CD14-positive monocyte (primary cell): ENCODE data around the gene SLC19A3. TPM values are rescaled to one million over a fixed set of nuclear protein-coding genes. Genes with fewer than 3 reads are reported as not detected.

Experiments used
- DNase-seq, 3 donors: peaks; one replicate each; pipeline ENCODE4 v3.0.0-alpha.2; 2011 to 2022
- H2AFZ ChIP-seq: 2 replicates; pipeline ENCODE4 v1.6.0; 2012; ENCODE audit warnings: mild to moderate bottlenecking, low read depth, low read length, inconsistent platforms; ENCODE audit not compliant: insufficient read depth, poor library complexity, severe bottlenecking
- H3K27ac ChIP-seq, 2 donors: 1 replicate in 1 of 2; 2 replicates in 1 of 2; pipeline ENCODE4 v1.5.1; 2012 to 2013; ENCODE audit warnings: low read length in 2 of 2, control low read depth in 1 of 2, inconsistent platforms in 1 of 2, low read depth in 1 of 2, mild to moderate bottlenecking in 1 of 2
- H3K27me3 ChIP-seq, 2 donors: one replicate each; pipeline versions ENCODE4 v1.6.0 to v1.6.1; 2011 to 2013; ENCODE audit warnings: low read length in 2 of 2; ENCODE audit not compliant: control insufficient read depth in 2 of 2, insufficient read depth in 2 of 2
- H3K36me3 ChIP-seq, 2 donors: replicated peaks in 1 of 2; 1 replicate in 1 of 2; 2 replicates in 1 of 2; pipeline versions ENCODE4 v1.5.1 to v1.6.1; 2012 to 2013; ENCODE audit warnings: low read length in 2 of 2, control low read depth in 1 of 2, inconsistent platforms in 1 of 2, mild to moderate bottlenecking in 1 of 2; ENCODE audit not compliant: insufficient read depth in 2 of 2, control insufficient read depth in 1 of 2
- H3K4me1 ChIP-seq, 2 donors: 1 replicate in 1 of 2; 2 replicates in 1 of 2; pipeline versions ENCODE4 v1.5.1 to v1.6.1; 2012 to 2013; ENCODE audit warnings: low read length in 2 of 2, control low read depth in 1 of 2, inconsistent platforms in 1 of 2, mild to moderate bottlenecking in 1 of 2, moderate library complexity in 1 of 2; ENCODE audit not compliant: insufficient read depth in 2 of 2, control insufficient read depth in 1 of 2
- H3K4me2 ChIP-seq: replicated peaks from 2 replicates; pipeline ENCODE3; 2012; ENCODE audit warnings: low read length, moderate library complexity, mild to moderate bottlenecking; ENCODE audit not compliant: poor library complexity, severe bottlenecking; ENCODE audit errors: extremely low read depth
- H3K4me3 ChIP-seq, 3 experiments: fragments of 200-600 bp in 1 of 3; sonication (generic) in 1 of 3; replicated peaks in 1 of 3; 1 replicate in 2 of 3; 2 replicates in 1 of 3; pipeline ENCODE4 v1.5.1; 2011 to 2013; ENCODE audit warnings: low read length in 3 of 3, mild to moderate bottlenecking in 3 of 3, control low read depth in 2 of 3, low read depth in 2 of 3, inconsistent platforms in 1 of 3, moderate library complexity in 1 of 3
- H3K79me2 ChIP-seq: 2 replicates; pipeline ENCODE4 v1.6.0; 2012; ENCODE audit warnings: mild to moderate bottlenecking, control low read depth, inconsistent platforms, low read length, moderate library complexity; ENCODE audit not compliant: insufficient read depth
- H3K9ac ChIP-seq: 2 replicates; pipeline ENCODE4 v1.6.0; 2017; ENCODE audit warnings: low read length, mild to moderate bottlenecking; ENCODE audit not compliant: insufficient read depth, poor library complexity, severe bottlenecking
- H3K9me3 ChIP-seq, 2 donors: replicated peaks in 1 of 2; 1 replicate in 1 of 2; 2 replicates in 1 of 2; pipeline versions ENCODE4 v1.5.1 to v1.6.1; 2012 to 2013; ENCODE audit warnings: low read length in 2 of 2, control low read depth in 1 of 2; ENCODE audit not compliant: control insufficient read depth in 1 of 2, insufficient read depth in 1 of 2
- H4K20me1 ChIP-seq: 2 replicates; pipeline ENCODE4 v1.6.0; 2012; ENCODE audit warnings: mild to moderate bottlenecking, low read length, control low read depth, moderate library complexity; ENCODE audit not compliant: insufficient read depth
- H3K27ac Mint-ChIP-seq, 7 donors: one replicate each; pipeline ENCODE4 v1.8.0; 2020; ENCODE audit warnings: mild to moderate bottlenecking in 7 of 7, mixed read lengths in 7 of 7, moderate library complexity in 6 of 7, inconsistent platforms in 2 of 7
- H3K27me3 Mint-ChIP-seq, 3 donors: one replicate each; pipeline ENCODE4 v1.8.0; 2021 to 2022; ENCODE audit warnings: low read depth in 3 of 3, mild to moderate bottlenecking in 3 of 3, mixed read lengths in 3 of 3, moderate library complexity in 3 of 3, inconsistent platforms in 1 of 3
- H3K36me3 Mint-ChIP-seq, 2 donors: one replicate each; pipeline ENCODE4 v1.8.0; 2020; ENCODE audit warnings: mixed read lengths in 2 of 2, inconsistent platforms in 1 of 2, mild to moderate bottlenecking in 1 of 2
- H3K4me1 Mint-ChIP-seq: one replicate; pipeline ENCODE4 v1.8.0; 2020; ENCODE audit warnings: mild to moderate bottlenecking, mixed read lengths
- H3K4me3 Mint-ChIP-seq, 2 donors: one replicate each; pipeline ENCODE4 v1.8.0; 2020; ENCODE audit warnings: mild to moderate bottlenecking in 2 of 2, mixed read lengths in 2 of 2, moderate library complexity in 1 of 2
- H3K9me3 Mint-ChIP-seq, 7 donors: one replicate each; pipeline ENCODE4 v1.8.0; 2020 to 2022; ENCODE audit warnings: mixed read lengths in 7 of 7, mild to moderate bottlenecking in 6 of 7, moderate library complexity in 6 of 7, inconsistent platforms in 2 of 7
- CTCF ChIP-seq: fragments of 200-600 bp; IDR thresholded peaks from one replicate; pipeline ENCODE4 v1.8.0; 2022; ENCODE audit warnings: antibody characterized with exemption, mild to moderate bottlenecking
- WGBS: methylation state at CpG from one replicate; pipeline ENCODE4 v1.1.5; 2013; ENCODE audit warnings: missing lambda C conversion rate; ENCODE audit not compliant: insufficient coverage; 5-methylcytosine and 5-hydroxymethylcytosine counted together
- intact Hi-C, 2 donors: fragments of 100-400 bp; cut with micrococcal nuclease; formaldehyde crosslinking; loops; one replicate each; pipeline versions ENCODE4 v1.15.0 to v1.15.1; 2023
- polyA plus RNA-seq, 3 donors: library from polyadenylated mRNA; depleted of rRNA in 1 of 3; unstranded in 2 of 3; stranded (reverse) in 1 of 3; fragments of 300-500 nt in 2 of 3; fragments of >200 nt in 1 of 3; fragmentation: Illumina TruSeq in 2 of 3; gene quantifications; 1 replicate in 2 of 3; 2 replicates in 1 of 3; pipeline ENCODE4 v1.2.3, GENCODE V29; 2012 to 2021
- small RNA-seq: library from RNA; depleted of rRNA; stranded (forward); fragments of <200 nt; gene quantifications from one replicate; pipeline ENCODE3, GENCODE V24; 2012; ENCODE audit warnings: low read depth; ENCODE audit not compliant: insufficient read length

Gene SLC19A3
- polyA plus RNA-seq, 3 donors, result not detected

GRCh38 chr2:227642656-227643055 lies 75.2 kb downstream of the SLC19A3 start:
- H3K36me3 Mint-ChIP-seq, result no peaks in the 10 kb centered on the region
- H3K4me3 Mint-ChIP-seq, result no peak overlapping the region
- no peaks in the 10 kb centered on the region for H3K9me3 Mint-ChIP-seq
- no peaks in the 10 kb centered on the region for H3K79me2 ChIP-seq
- H3K4me1 ChIP-seq, result no peaks in the 10 kb centered on the region
- 0% methylated on average over 1 of the region's 2 CpGs for WGBS
- no peak overlapping the region for H3K4me2 ChIP-seq
- no peaks in the 10 kb centered on the region for H4K20me1 ChIP-seq
- H3K27me3 Mint-ChIP-seq, result peaks cover 5 to 11% (median 8%) of the 10 kb centered on the region in 3 donors
- H3K27me3 ChIP-seq, result no peaks in the 10 kb centered on the region
- no peak overlapping the region for H3K9ac ChIP-seq
- no peak overlapping the region for H3K4me3 ChIP-seq
- no peak for DNase-seq
- no peak overlapping the region for H3K27ac Mint-ChIP-seq
- no peak overlapping the region for H3K27ac ChIP-seq
- no peaks in the 10 kb centered on the region for H3K9me3 ChIP-seq
- intact Hi-C loops, result no loop called here
- no peaks in the 10 kb centered on the region for H3K36me3 ChIP-seq
- no peak overlapping the region for H2AFZ ChIP-seq
- no peak for TF ChIP-seq CTCF
- H3K4me1 Mint-ChIP-seq, result no peaks in the 10 kb centered on the region

GRCh38 chr2:227634201-227634600 lies 83.6 kb downstream of the SLC19A3 start:
- intact Hi-C loops, result no loop called here
- H3K36me3 Mint-ChIP-seq, result no peaks in the 10 kb centered on the region
- Histone ChIP-seq H2AFZ (no peak overlapping the region), H4K20me1 (no peaks in the 10 kb centered on the region), H3K4me2 (no peak overlapping the region), H3K36me3 (no peaks in the 10 kb centered on the region), H3K9me3 (no peaks in the 10 kb centered on the region), H3K4me1 (no peaks in the 10 kb centered on the region), H3K9ac (no peak overlapping the region), H3K79me2 (no peaks in the 10 kb centered on the region), H3K4me3 (no peak overlapping the region), H3K27ac (no peak overlapping the region), H3K27me3 (peaks cover 3 to 5% of the 10 kb centered on the region in 2 donors)
- H3K27ac Mint-ChIP-seq, result no peak overlapping the region
- no peaks in the 10 kb centered on the region for H3K4me1 Mint-ChIP-seq
- H3K9me3 Mint-ChIP-seq, result no peaks in the 10 kb centered on the region
- DNase-seq, result no peak
- H3K4me3 Mint-ChIP-seq, result no peak overlapping the region
- H3K27me3 Mint-ChIP-seq, result peaks cover 4 to 15% (median 6%) of the 10 kb centered on the region in 3 donors
- WGBS, result 60% methylated on average over 2 of the region's 3 CpGs
- TF ChIP-seq CTCF, result no peak

Small RNA genes within 50 kb of the gene (small RNA-seq; reads per million reads assigned to genes)
- not detected for gene RNA5SP121

Other genes with a start within 250 kb of the SLC19A3 start
- gene AGFG1, start 245.9 kb downstream of the SLC19A3 start, polyA plus RNA-seq, result 10 to 100 TPM; 17.3 to 76.1 (median 56.9) TPM
- gene SCYGR2, start 119.1 kb downstream of the SLC19A3 start, polyA plus RNA-seq, result not detected
- gene SCYGR3, start 103.2 kb downstream of the SLC19A3 start, polyA plus RNA-seq, result not detected
- gene SCYGR4, start 100.5 kb downstream of the SLC19A3 start, polyA plus RNA-seq, result not detected
- gene SCYGR5, start 51.2 kb downstream of the SLC19A3 start, polyA plus RNA-seq, result not detected
- gene SCYGR6, start 6.7 kb upstream of the SLC19A3 start, polyA plus RNA-seq, result not detected
- not detected for gene SCYGR7, start 10.3 kb upstream of the SLC19A3 start, polyA plus RNA-seq
- gene SCYGR8, start 27.9 kb upstream of the SLC19A3 start, polyA plus RNA-seq, result not detected
- 1 to 10 TPM in 1 of 3 donors, under 1 TPM in 1, not detected in 1; 0.47 to 6.2 TPM for gene CCL20, start 95.8 kb upstream of the SLC19A3 start, polyA plus RNA-seq
- gene DAW1, start 153.6 kb upstream of the SLC19A3 start, polyA plus RNA-seq, result not detected